K562 (cell line): ENCODE data around the gene AP1M1.

Experiments
- CTCF ChIP-seq, 3 experiments: IDR thresholded peaks in 2 of 3; conservative IDR thresholded peaks in 1 of 3; 2 replicates each; pipeline ENCODE4 v1.5.1; 2011 to 2012; ENCODE audit warnings: low read length in 3 of 3, mild to moderate bottlenecking in 3 of 3, control low read depth in 2 of 3, improper control_type of control experiment in 1 of 3, inconsistent platforms in 1 of 3, low read depth in 1 of 3, mixed read lengths in 1 of 3, moderate library complexity in 1 of 3; ENCODE audit not compliant: insufficient read depth in 2 of 3
- EZH2 ChIP-seq: IDR thresholded peaks from 2 replicates; pipeline ENCODE4 v1.6.1; 2012; ENCODE audit warnings: low read depth, mild to moderate bottlenecking, inconsistent platforms, low read length, borderline replicate concordance
- HNRNPUL1 ChIP-seq: fragments of 200-400 bp; formaldehyde crosslinking; IDR thresholded peaks from 2 replicates; pipeline ENCODE4 v1.6.1; 2017; ENCODE audit warnings: low read length
- TCF7L2 ChIP-seq: fragments of 150-350 bp; IDR thresholded peaks from 2 replicates; pipeline ENCODE4 v1.6.1; 2016; ENCODE audit warnings: low read depth, mild to moderate bottlenecking, low read length, moderate library complexity

DNA sequence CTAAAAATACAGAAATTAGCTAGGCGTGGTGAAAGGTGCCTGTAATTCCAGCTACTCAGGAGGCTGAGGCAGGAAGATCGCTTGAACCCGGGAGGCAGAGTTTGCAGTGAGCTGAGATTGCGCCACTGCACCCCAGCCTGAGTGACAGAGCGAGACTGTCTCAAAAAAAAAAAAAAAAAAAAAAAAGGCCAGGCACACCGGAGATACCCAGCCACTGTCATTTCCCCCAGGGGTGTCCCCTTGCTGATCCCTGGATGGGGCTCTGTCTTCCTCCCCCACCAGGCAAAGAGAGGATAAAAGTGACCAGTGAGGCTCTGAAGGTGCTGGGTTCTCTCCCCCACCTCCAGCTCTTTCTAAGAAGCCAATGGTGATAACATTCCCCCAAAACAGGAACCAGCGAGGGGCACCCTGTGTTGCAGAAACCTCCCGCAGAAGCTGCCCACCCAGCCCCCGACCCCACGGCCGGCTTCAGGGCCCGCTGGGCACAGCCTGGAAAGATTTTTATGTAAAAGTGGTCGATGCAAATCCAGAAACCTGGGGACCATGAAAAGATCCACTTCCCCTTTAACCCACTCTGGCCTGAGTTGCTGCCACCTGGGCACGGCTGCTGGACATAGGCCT is 65.5 kb downstream of the AP1M1 start:
- TF ChIP-seq TCF7L2 (no peak), EZH2 (no peak), HNRNPUL1 (no peak), CTCF (IDR thresholded peaks at IDR 0.05 in 2 of 3, conservative IDR thresholded peaks at IDR 0.05 in 1 of 3; ENCODE audit: insufficient read depth in 2 of 3, low read depth in 1 of 3, low read length in 3 of 3) (no peak)
